WTC11 (cell line): Measurements from ENCODE around the gene SLC4A8. TPM values are rescaled to one million over a fixed set of nuclear protein-coding genes. Genes with fewer than 3 reads are reported as not detected.

Experiments
- ATAC-seq: fragments of 200-7000 bp; cut with Tn5 transposase; 2 replicates; pipeline ENCODE4 v1.10.0; 2021; ENCODE audit warnings: mild to moderate bottlenecking, moderate library complexity
- CTCF ChIA-PET: fragments of 300-600 bp; sonication (Branson Sonifier 250); formaldehyde crosslinking; loops from one replicate; lab custom pipeline; 2021; ENCODE audit warnings: antibody characterized with exemption; lab: Charles Lee
- POLR2A ChIA-PET: fragments of 350-600 bp; sonication (Branson Sonifier 250); formaldehyde crosslinking; loops from one replicate; lab custom pipeline; 2021; ENCODE audit warnings: antibody characterized with exemption; lab: Charles Lee
- DNase-seq: peaks from one replicate; pipeline ENCODE4 v3.0.0; 2021; ENCODE audit warnings: low spot score
- H3K27ac Mint-ChIP-seq: 2 replicates; pipeline ENCODE4 v1.8.0; 2021; ENCODE audit warnings: mixed read lengths
- H3K27me3 Mint-ChIP-seq: 2 replicates; pipeline ENCODE4 v1.8.0; 2021; ENCODE audit warnings: low read depth, mild to moderate bottlenecking, moderate library complexity, mixed read lengths
- H3K36me3 Mint-ChIP-seq: 2 replicates; pipeline ENCODE4 v1.8.0; 2021; ENCODE audit warnings: mixed read lengths
- H3K4me1 Mint-ChIP-seq: 2 replicates; pipeline ENCODE4 v1.8.0; 2022; ENCODE audit warnings: mixed read lengths
- H3K4me3 Mint-ChIP-seq: 2 replicates; pipeline ENCODE4 v1.8.0; 2021; ENCODE audit warnings: mild to moderate bottlenecking, moderate library complexity, mixed read lengths
- H3K9me3 Mint-ChIP-seq: 2 replicates; pipeline ENCODE4 v1.8.0; 2021; ENCODE audit warnings: mixed read lengths
- ELF4 ChIP-seq: sonication (generic); formaldehyde crosslinking; IDR thresholded peaks from 2 replicates; pipeline ENCODE4 v1.8.1; 2022; ENCODE audit warnings: low read depth, mild to moderate bottlenecking, moderate library complexity, missing genetic modification reagents
- FOXK1 ChIP-seq: sonication (generic); formaldehyde crosslinking; IDR thresholded peaks from 2 replicates; pipeline ENCODE4 v1.8.0; 2022; ENCODE audit warnings: mild to moderate bottlenecking, moderate library complexity, missing genetic modification reagents
- FOXP1 ChIP-seq: sonication (generic); formaldehyde crosslinking; IDR thresholded peaks from 2 replicates; pipeline ENCODE4 v1.8.0; 2022; ENCODE audit warnings: missing genetic modification reagents, mild to moderate bottlenecking, moderate library complexity, borderline replicate concordance
- NR1H2 ChIP-seq: sonication (generic); formaldehyde crosslinking; IDR thresholded peaks from 2 replicates; pipeline ENCODE4 v1.9.0; 2021; ENCODE audit warnings: mild to moderate bottlenecking, moderate library complexity, missing genetic modification reagents
- SMAD3 ChIP-seq: sonication (generic); formaldehyde crosslinking; IDR thresholded peaks from 2 replicates; pipeline ENCODE4 v1.8.0; 2022; ENCODE audit warnings: missing genetic modification reagents, mild to moderate bottlenecking, borderline replicate concordance
- SOX15 ChIP-seq: fragments of 250-450 bp; sonication (Bioruptor Pico); IDR thresholded peaks from 2 replicates; pipeline ENCODE4 v1.9.0; 2021; ENCODE audit warnings: mild to moderate bottlenecking
- TCF7 ChIP-seq: sonication (generic); formaldehyde crosslinking; IDR thresholded peaks from 2 replicates; pipeline ENCODE4 v1.8.0; 2022; ENCODE audit warnings: mild to moderate bottlenecking, low read depth, missing genetic modification reagents, moderate library complexity
- TP53 ChIP-seq: sonication (generic); formaldehyde crosslinking; IDR thresholded peaks from 2 replicates; pipeline ENCODE4 v1.8.1; 2023; ENCODE audit warnings: mild to moderate bottlenecking, missing genetic modification reagents
- USF2 ChIP-seq: sonication (generic); formaldehyde crosslinking; IDR thresholded peaks from 2 replicates; pipeline ENCODE4 v1.8.1; 2023; ENCODE audit warnings: mild to moderate bottlenecking, missing genetic modification reagents, moderate library complexity
- ZNF121 ChIP-seq: sonication (generic); formaldehyde crosslinking; IDR thresholded peaks from 2 replicates; pipeline ENCODE4 v1.8.0; 2023; ENCODE audit warnings: missing genetic modification reagents
- ZNF138 ChIP-seq: sonication (generic); formaldehyde crosslinking; conservative IDR thresholded peaks from 2 replicates; pipeline ENCODE4 v1.8.1; 2022; ENCODE audit warnings: mild to moderate bottlenecking, moderate library complexity, missing genetic modification reagents
- ZNF532 ChIP-seq: fragments of 250-450 bp; sonication (Bioruptor Pico); IDR thresholded peaks from 2 replicates; pipeline ENCODE4 v1.9.0; 2021; ENCODE audit warnings: mild to moderate bottlenecking, borderline replicate concordance
- total RNA-seq: library from RNA; stranded (reverse); gene quantifications from 3 replicates; pipeline ENCODE4 v1.2.3, GENCODE V29; 2021
- TF ChIP-seq, protein P1 (sequence below): sonication (generic); formaldehyde crosslinking; IDR thresholded peaks from 2 replicates; pipeline ENCODE4 v1.8.0; 2023; ENCODE audit warnings: missing genetic modification reagents, mild to moderate bottlenecking, borderline replicate concordance
- TF ChIP-seq, protein P2 (sequence below): fragments of 250-450 bp; sonication (Bioruptor Pico); IDR thresholded peaks from 2 replicates; pipeline ENCODE4 v1.9.0; 2021; ENCODE audit warnings: moderate library complexity, mild to moderate bottlenecking, inconsistent platforms, borderline replicate concordance
- TF ChIP-seq, protein P3 (sequence below): fragments of 250-450 bp; sonication (Bioruptor Pico); IDR thresholded peaks from 2 replicates; pipeline ENCODE4 v1.9.0; 2021; ENCODE audit warnings: mild to moderate bottlenecking
- TF ChIP-seq, protein P4 (sequence below): sonication (generic); formaldehyde crosslinking; IDR thresholded peaks from 2 replicates; pipeline ENCODE4 v1.8.1; 2023; ENCODE audit warnings: mild to moderate bottlenecking, moderate library complexity, missing genetic modification reagents
- TF ChIP-seq, protein P5 (sequence below): sonication (generic); formaldehyde crosslinking; IDR thresholded peaks from 2 replicates; pipeline ENCODE4 v1.8.1; 2023; ENCODE audit warnings: mild to moderate bottlenecking, missing genetic modification reagents
- TF ChIP-seq, protein P6 (sequence below): sonication (generic); formaldehyde crosslinking; IDR thresholded peaks from 2 replicates; pipeline ENCODE4 v1.8.0; 2022; ENCODE audit warnings: mild to moderate bottlenecking, missing genetic modification reagents

Gene SLC4A8
- total RNA-seq, 1 experiment from 2014 or later: 16.9 TPM

DNA sequence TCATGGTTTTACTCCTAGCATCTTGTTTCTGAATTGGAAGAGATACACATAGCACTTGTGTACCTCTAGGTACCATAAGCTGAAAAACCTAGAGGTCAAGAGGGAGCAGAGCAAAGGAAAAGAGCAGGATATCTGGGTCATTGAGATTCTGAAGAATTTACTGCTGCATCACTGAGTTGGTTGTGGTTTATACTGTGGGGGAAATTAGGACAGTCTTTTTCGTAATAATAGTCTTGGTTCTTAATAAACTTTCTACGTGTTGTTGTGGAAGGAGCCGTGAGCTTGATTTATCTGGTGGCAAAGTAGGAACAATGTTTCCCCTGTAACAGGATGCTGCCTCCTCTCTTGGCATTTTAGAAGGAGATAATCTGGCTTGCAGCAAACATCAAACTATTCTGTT is 80.2 kb downstream of the SLC4A8 start (continued):
- TF ChIP-seq, protein P1, sequence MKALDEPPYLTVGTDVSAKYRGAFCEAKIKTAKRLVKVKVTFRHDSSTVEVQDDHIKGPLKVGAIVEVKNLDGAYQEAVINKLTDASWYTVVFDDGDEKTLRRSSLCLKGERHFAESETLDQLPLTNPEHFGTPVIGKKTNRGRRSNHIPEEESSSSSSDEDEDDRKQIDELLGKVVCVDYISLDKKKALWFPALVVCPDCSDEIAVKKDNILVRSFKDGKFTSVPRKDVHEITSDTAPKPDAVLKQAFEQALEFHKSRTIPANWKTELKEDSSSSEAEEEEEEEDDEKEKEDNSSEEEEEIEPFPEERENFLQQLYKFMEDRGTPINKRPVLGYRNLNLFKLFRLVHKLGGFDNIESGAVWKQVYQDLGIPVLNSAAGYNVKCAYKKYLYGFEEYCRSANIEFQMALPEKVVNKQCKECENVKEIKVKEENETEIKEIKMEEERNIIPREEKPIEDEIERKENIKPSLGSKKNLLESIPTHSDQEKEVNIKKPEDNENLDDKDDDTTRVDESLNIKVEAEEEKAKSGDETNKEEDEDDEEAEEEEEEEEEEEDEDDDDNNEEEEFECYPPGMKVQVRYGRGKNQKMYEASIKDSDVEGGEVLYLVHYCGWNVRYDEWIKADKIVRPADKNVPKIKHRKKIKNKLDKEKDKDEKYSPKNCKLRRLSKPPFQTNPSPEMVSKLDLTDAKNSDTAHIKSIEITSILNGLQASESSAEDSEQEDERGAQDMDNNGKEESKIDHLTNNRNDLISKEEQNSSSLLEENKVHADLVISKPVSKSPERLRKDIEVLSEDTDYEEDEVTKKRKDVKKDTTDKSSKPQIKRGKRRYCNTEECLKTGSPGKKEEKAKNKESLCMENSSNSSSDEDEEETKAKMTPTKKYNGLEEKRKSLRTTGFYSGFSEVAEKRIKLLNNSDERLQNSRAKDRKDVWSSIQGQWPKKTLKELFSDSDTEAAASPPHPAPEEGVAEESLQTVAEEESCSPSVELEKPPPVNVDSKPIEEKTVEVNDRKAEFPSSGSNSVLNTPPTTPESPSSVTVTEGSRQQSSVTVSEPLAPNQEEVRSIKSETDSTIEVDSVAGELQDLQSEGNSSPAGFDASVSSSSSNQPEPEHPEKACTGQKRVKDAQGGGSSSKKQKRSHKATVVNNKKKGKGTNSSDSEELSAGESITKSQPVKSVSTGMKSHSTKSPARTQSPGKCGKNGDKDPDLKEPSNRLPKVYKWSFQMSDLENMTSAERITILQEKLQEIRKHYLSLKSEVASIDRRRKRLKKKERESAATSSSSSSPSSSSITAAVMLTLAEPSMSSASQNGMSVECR (CRISPR knock-in tag): no peak
- TF ChIP-seq NR1H2 (CRISPR knock-in tag) (no peak), TP53 (CRISPR knock-in tag) (no peak), ELF4 (CRISPR knock-in tag) (no peak), FOXK1 (CRISPR knock-in tag) (no peak), USF2 (CRISPR knock-in tag) (no peak), ZNF532 (no peak), ZNF121 (CRISPR knock-in tag) (no peak)
- TF ChIP-seq, protein P2, sequence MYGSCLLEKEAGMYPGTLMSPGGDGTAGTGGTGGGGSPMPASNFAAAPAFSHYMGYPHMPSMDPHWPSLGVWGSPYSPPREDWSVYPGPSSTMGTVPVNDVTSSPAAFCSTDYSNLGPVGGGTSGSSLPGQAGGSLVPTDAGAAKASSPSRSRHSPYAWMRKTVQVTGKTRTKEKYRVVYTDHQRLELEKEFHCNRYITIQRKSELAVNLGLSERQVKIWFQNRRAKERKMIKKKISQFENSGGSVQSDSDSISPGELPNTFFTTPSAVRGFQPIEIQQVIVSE (CRISPR knock-in tag): no peak
- TF ChIP-seq, protein P3, sequence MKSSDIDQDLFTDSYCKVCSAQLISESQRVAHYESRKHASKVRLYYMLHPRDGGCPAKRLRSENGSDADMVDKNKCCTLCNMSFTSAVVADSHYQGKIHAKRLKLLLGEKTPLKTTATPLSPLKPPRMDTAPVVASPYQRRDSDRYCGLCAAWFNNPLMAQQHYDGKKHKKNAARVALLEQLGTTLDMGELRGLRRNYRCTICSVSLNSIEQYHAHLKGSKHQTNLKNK (CRISPR knock-in tag): no peak

DNA sequence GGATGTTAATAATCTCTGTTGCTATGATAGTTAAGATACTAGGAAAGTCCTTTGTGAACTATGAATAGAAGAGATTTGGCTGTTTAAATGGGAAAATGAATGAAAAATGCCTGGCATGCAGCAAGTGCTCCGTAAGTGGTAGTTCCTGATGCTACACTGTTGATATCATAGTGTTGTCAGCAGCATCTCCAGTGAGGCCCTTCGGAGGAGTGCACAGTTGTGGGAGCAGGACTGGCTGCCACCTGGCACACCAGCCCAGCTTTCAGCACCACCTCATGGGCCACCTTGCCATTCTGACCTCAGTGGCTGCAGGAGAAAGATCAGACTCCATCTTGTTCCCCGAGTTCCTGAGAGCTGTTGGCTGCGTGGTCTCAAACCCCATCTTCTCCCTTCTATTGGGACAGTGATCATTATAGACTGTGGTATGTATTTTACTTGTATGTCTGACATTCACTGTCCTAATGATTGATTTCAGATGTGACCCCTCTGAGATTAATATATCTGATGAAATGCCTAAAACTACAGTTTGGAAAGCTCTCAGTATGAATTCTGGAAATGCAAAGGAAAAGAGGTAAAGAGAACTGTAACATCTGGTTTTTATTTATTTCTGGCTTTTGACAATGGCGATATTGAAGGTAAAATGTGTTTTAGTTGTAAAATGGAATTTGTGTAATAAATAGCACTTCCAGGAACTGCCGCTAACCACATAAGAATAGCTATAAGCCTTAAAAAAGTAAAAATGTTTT is 80.9 kb downstream of the SLC4A8 start:
- no peak for DNase-seq
- H3K27ac Mint-ChIP-seq: no peak overlapping the region
- no peak for ATAC-seq
- no peaks in the 10 kb centered on the region for H3K9me3 Mint-ChIP-seq
- POLR2A ChIA-PET: no interaction called here
- no peak overlapping the region for H3K4me3 Mint-ChIP-seq
- no peaks in the 10 kb centered on the region for H3K27me3 Mint-ChIP-seq
- no peaks in the 10 kb centered on the region for H3K36me3 Mint-ChIP-seq
- no peaks in the 10 kb centered on the region for H3K4me1 Mint-ChIP-seq
- CTCF ChIA-PET: interaction anchor here (0.8 to 1.5 kb wide), 3 partner anchors 12 to 84 kb away, joined by 3 to 4 read pairs (median 3); no protein-coding TSS in a partner anchor
- TF ChIP-seq, protein P4, sequence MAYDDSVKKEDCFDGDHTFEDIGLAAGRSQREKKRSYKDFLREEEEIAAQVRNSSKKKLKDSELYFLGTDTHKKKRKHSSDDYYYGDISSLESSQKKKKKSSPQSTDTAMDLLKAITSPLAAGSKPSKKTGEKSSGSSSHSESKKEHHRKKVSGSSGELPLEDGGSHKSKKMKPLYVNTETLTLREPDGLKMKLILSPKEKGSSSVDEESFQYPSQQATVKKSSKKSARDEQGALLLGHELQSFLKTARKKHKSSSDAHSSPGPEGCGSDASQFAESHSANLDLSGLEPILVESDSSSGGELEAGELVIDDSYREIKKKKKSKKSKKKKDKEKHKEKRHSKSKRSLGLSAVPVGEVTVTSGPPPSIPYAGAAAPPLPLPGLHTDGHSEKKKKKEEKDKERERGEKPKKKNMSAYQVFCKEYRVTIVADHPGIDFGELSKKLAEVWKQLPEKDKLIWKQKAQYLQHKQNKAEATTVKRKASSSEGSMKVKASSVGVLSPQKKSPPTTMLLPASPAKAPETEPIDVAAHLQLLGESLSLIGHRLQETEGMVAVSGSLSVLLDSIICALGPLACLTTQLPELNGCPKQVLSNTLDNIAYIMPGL (CRISPR knock-in tag): no peak
- no peak for TF ChIP-seq TCF7 (CRISPR knock-in tag)
- no peak for TF ChIP-seq SMAD3 (CRISPR knock-in tag)
- TF ChIP-seq ZNF121 (CRISPR knock-in tag): no peak
- no peak for TF ChIP-seq SOX15 (CRISPR knock-in tag)
- TF ChIP-seq, protein P5, sequence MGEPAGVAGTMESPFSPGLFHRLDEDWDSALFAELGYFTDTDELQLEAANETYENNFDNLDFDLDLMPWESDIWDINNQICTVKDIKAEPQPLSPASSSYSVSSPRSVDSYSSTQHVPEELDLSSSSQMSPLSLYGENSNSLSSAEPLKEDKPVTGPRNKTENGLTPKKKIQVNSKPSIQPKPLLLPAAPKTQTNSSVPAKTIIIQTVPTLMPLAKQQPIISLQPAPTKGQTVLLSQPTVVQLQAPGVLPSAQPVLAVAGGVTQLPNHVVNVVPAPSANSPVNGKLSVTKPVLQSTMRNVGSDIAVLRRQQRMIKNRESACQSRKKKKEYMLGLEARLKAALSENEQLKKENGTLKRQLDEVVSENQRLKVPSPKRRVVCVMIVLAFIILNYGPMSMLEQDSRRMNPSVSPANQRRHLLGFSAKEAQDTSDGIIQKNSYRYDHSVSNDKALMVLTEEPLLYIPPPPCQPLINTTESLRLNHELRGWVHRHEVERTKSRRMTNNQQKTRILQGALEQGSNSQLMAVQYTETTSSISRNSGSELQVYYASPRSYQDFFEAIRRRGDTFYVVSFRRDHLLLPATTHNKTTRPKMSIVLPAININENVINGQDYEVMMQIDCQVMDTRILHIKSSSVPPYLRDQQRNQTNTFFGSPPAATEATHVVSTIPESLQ (CRISPR knock-in tag): no peak
- TF ChIP-seq ZNF138: no peak
- no peak for TF ChIP-seq FOXP1 (CRISPR knock-in tag)
- TF ChIP-seq, protein P6, sequence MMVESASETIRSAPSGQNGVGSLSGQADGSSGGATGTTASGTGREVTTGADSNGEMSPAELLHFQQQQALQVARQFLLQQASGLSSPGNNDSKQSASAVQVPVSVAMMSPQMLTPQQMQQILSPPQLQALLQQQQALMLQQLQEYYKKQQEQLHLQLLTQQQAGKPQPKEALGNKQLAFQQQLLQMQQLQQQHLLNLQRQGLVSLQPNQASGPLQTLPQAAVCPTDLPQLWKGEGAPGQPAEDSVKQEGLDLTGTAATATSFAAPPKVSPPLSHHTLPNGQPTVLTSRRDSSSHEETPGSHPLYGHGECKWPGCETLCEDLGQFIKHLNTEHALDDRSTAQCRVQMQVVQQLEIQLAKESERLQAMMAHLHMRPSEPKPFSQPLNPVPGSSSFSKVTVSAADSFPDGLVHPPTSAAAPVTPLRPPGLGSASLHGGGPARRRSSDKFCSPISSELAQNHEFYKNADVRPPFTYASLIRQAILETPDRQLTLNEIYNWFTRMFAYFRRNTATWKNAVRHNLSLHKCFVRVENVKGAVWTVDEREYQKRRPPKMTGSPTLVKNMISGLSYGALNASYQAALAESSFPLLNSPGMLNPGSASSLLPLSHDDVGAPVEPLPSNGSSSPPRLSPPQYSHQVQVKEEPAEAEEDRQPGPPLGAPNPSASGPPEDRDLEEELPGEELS (CRISPR knock-in tag): no peak
